ENCODE data around the gene SUPT7L. TPM values are rescaled to one million over a fixed set of nuclear protein-coding genes. Genes with fewer than 3 reads are reported as not detected.

Gene SUPT7L
- polyA plus RNA-seq, 1 donor from 2014 or later, result 95.8 TPM

DNA sequence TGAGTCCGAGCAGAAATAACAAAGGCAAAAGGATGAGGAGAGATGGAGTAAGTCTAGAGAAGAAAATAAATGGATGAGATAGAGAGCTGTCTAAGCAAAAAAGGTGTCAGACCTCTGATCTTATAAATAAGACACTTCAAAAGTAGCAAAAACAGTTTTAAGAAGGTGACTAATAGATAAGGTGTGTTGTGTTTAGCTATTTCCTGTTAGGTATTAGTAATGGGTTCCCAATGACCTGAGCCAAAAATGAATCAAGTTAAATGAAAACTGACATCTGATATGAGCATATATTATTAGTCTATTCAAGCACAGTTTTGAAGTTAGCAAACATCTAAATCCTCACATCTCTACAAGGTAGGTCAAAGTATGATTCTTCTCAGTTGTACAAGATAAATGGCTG is 10.6 kb downstream of the SUPT7L start:
- Histone ChIP-seq H3K9me2 (ENCODE audit: insufficient read depth, low read length) (no peaks in the 10 kb centered on the region), H3K4me2 (ENCODE audit: low read length) (no peak overlapping the region), H3K79me2 (replicated peaks; ENCODE audit: insufficient read depth, low read length) (no peaks in the 10 kb centered on the region), H3K27me3 (ENCODE audit: insufficient read depth, low read depth, low read length) (no peaks in the 10 kb centered on the region), H3K9me3 (ENCODE audit: low read length) (no peaks in the 10 kb centered on the region), H3K9ac (ENCODE audit: low read length) (no peak overlapping the region), H3F3A (ENCODE audit: insufficient read depth, low read length, poor library complexity, severe bottlenecking) (no peaks in the 10 kb centered on the region), H3K27ac (ENCODE audit: low read length) (no peak overlapping the region), H2AFZ (ENCODE audit: low read depth, low read length) (no peak overlapping the region), H4K20me1 (ENCODE audit: insufficient read depth) (no peaks in the 10 kb centered on the region), H3K4me3 (ENCODE audit: low read length) (no peak overlapping the region), H3K36me3 (ENCODE audit: insufficient read depth, low read length) (peaks cover 17% of the 10 kb centered on the region)
- TF ChIP-seq EP300 (conservative IDR thresholded peaks at IDR 0.05; ENCODE audit: poor library complexity, severe bottlenecking), result no peak
- no peak for TF ChIP-seq CTCF (IDR thresholded peaks at IDR 0.05; ENCODE audit: poor library complexity, severe bottlenecking)
- no peak for TF ChIP-seq EZH2 (IDR thresholded peaks at IDR 0.05; ENCODE audit: borderline replicate concordance, insufficient read depth, low read length, poor library complexity, severe bottlenecking)
- TF ChIP-seq RAD21 (conservative IDR thresholded peaks at IDR 0.05), result no peak
- TF ChIP-seq REST (IDR thresholded peaks at IDR 0.05; ENCODE audit: borderline replicate concordance), result no peak
- TF ChIP-seq MXI1 (conservative IDR thresholded peaks at IDR 0.05; ENCODE audit: poor library complexity, severe bottlenecking), result no peak
- TF ChIP-seq POLR2AphosphoS5 (IDR thresholded peaks at IDR 0.05), result no peak
- TF ChIP-seq SMC3 (conservative IDR thresholded peaks at IDR 0.05; ENCODE audit: poor library complexity), result no peak
- TF ChIP-seq TAF1 (IDR thresholded peaks at IDR 0.05; ENCODE audit: low read depth), result no peak

DNA sequence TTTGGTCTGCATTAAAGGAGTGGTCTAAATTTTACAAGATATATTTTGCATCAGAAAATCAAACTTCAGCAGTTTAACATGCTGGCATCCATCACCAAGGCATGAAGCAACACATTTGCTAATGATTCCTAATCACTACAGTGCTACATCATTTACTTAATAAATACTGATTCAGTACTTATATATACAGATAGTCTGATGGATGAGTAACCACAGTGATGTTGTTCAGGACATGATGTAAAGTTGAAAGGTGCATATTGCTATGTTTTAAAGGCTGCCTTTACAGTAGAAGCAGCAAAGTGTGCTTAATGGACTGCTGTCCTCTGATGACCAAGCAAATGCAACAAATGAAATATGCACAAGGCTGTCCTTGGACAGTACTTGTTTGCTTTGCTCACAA is 11.1 kb downstream of the SUPT7L start:
- H3K36me3 ChIP-seq (ENCODE audit: insufficient read depth, low read length), result peaks cover 13% of the 10 kb centered on the region
- no peaks in the 10 kb centered on the region for H4K20me1 ChIP-seq (ENCODE audit: insufficient read depth)
- H3K27me3 ChIP-seq (ENCODE audit: insufficient read depth, low read depth, low read length), result no peaks in the 10 kb centered on the region
- H3K4me3 ChIP-seq (ENCODE audit: low read length), result no peak overlapping the region
- no peaks in the 10 kb centered on the region for H3K9me3 ChIP-seq (ENCODE audit: low read length)
- no peak overlapping the region for H3K4me2 ChIP-seq (ENCODE audit: low read length)
- H3K79me2 ChIP-seq (replicated peaks; ENCODE audit: insufficient read depth, low read length), result no peaks in the 10 kb centered on the region
- no peak overlapping the region for H3K9ac ChIP-seq (ENCODE audit: low read length)
- no peak overlapping the region for H2AFZ ChIP-seq (ENCODE audit: low read depth, low read length)
- no peak overlapping the region for H3K27ac ChIP-seq (ENCODE audit: low read length)
- TF ChIP-seq REST (IDR thresholded peaks at IDR 0.05; ENCODE audit: borderline replicate concordance), result no peak
- no peak for TF ChIP-seq EP300 (conservative IDR thresholded peaks at IDR 0.05; ENCODE audit: poor library complexity, severe bottlenecking)
- no peak for TF ChIP-seq EZH2 (IDR thresholded peaks at IDR 0.05; ENCODE audit: borderline replicate concordance, insufficient read depth, low read length, poor library complexity, severe bottlenecking)
- TF ChIP-seq SMC3 (conservative IDR thresholded peaks at IDR 0.05; ENCODE audit: poor library complexity), result no peak
- no peak for TF ChIP-seq POLR2AphosphoS5 (IDR thresholded peaks at IDR 0.05)
- no peak for TF ChIP-seq RAD21 (conservative IDR thresholded peaks at IDR 0.05)
- TF ChIP-seq CTCF (IDR thresholded peaks at IDR 0.05; ENCODE audit: poor library complexity, severe bottlenecking), result no peak
- TF ChIP-seq MXI1 (conservative IDR thresholded peaks at IDR 0.05; ENCODE audit: poor library complexity, severe bottlenecking), result no peak
- no peak for TF ChIP-seq TAF1 (IDR thresholded peaks at IDR 0.05; ENCODE audit: low read depth)
- H3F3A ChIP-seq (ENCODE audit: insufficient read depth, low read length, poor library complexity, severe bottlenecking), result no peaks in the 10 kb centered on the region
- no peaks in the 10 kb centered on the region for H3K9me2 ChIP-seq (ENCODE audit: insufficient read depth, low read length)
